Stomach (tissue), 9 donors: Measurements from ENCODE around the gene KIF3B. TPM values are rescaled to one million over a fixed set of nuclear protein-coding genes. Genes with fewer than 3 reads are reported as not detected.
"Not testable (repeated sequence)": the region's sequence is repeated elsewhere in the genome, so short reads cannot be mapped to it uniquely, and the experiment has no call there.

Experiments used
- DNase-seq, 2 donors: peaks; one replicate each; pipeline versions ENCODE4 v3.0.0 to v3.0.0-alpha.2; 2013 to 2019
- H3K27ac ChIP-seq, 5 donors: fragments of 200-600 bp in 4 of 5; sonication (generic) in 4 of 5; one replicate each; pipeline ENCODE4 v1.5.1; 2013 to 2019; ENCODE audit warnings: mild to moderate bottlenecking in 1 of 5, moderate library complexity in 1 of 5
- H3K27me3 ChIP-seq, 3 donors: fragments of 200-600 bp; sonication (generic); one replicate each; pipeline ENCODE4 v1.5.1; 2017 to 2019; ENCODE audit warnings: mixed run types in 1 of 3
- H3K36me3 ChIP-seq, 4 donors: fragments of 200-600 bp; sonication (generic); 1 replicate in 3 of 4; 2 replicates in 1 of 4; pipeline ENCODE4 v1.5.1; 2016 to 2019
- H3K4me1 ChIP-seq, 4 donors: fragments of 200-600 bp; sonication (generic); one replicate each; pipeline ENCODE4 v1.5.1; 2016 to 2019
- H3K4me3 ChIP-seq, 4 donors: fragments of 200-600 bp; sonication (generic) in 3 of 4; one replicate each; pipeline ENCODE4 v1.5.1; 2016 to 2019; ENCODE audit warnings: mild to moderate bottlenecking in 1 of 4
- H3K9me3 ChIP-seq, 4 donors: fragments of 200-600 bp; sonication (generic); one replicate each; pipeline ENCODE4 v1.5.1; 2016 to 2019
- CTCF ChIP-seq, 7 experiments: fragments of 450-650 bp in 4 of 7; fragments of 200-600 bp in 3 of 7; sonication (generic) in 3 of 7; IDR thresholded peaks; one replicate each; pipeline ENCODE4 v1.5.1; 2016 to 2019; ENCODE audit warnings: antibody characterized with exemption in 7 of 7, control low read depth in 2 of 7, mild to moderate bottlenecking in 1 of 7
- EP300 ChIP-seq: sonication (generic); formaldehyde crosslinking; IDR thresholded peaks from one replicate; pipeline ENCODE4 v1.6.1; 2017; ENCODE audit warnings: antibody characterized with exemption
- POLR2A ChIP-seq, 4 donors: fragments of 450-650 bp; IDR thresholded peaks; one replicate each; pipeline ENCODE4 v1.6.1; 2016; ENCODE audit warnings: antibody characterized with exemption in 4 of 4, control low read depth in 2 of 4, mild to moderate bottlenecking in 1 of 4, moderate library complexity in 1 of 4
- POLR2AphosphoS5 ChIP-seq, 3 donors: sonication (generic); formaldehyde crosslinking; IDR thresholded peaks; one replicate each; pipeline ENCODE4 v1.6.1; 2016; ENCODE audit warnings: antibody characterized with exemption in 3 of 3
- WGBS, 5 donors: extraction: QIAGEN DNeasy Blood & Tissue Kit in 3 of 5; methylation state at CpG; one replicate each; pipeline versions ENCODE4 v1.1.5 to v1.1.7; 2013 to 2018; 5-methylcytosine and 5-hydroxymethylcytosine counted together
- intact Hi-C: fragments of 100-400 bp; cut with DNase I; formaldehyde crosslinking; loops from one replicate; pipeline ENCODE4 v1.15.1; 2023; ENCODE audit warnings: low total_unique reads
- polyA plus RNA-seq, 3 donors: library from polyadenylated mRNA; stranded (reverse); fragments of 200-250 nt; gene quantifications; one replicate each; pipeline ENCODE4 v1.2.3, GENCODE V29; 2013
- total RNA-seq, 5 donors: library from RNA; depleted of rRNA; stranded (reverse); fragments of >200 nt; gene quantifications; one replicate each; pipeline versions ENCODE4 v1.1.0 to v1.2.3, GENCODE V29; 2014 to 2016
- donor health status: healthy with polysubstance abuse.
- donor health status: Bipolar disorder and iron deficiency.
- donor health status: healthy.

KIF3B gene
- total and polyA plus RNA-seq, 8 donors, result 5.3 to 29.1 (median 21.0) TPM

- H3K27me3 ChIP-seq, result no peaks in the 10 kb centered on the region
- H3K4me3 ChIP-seq, result no peak overlapping the region
- DNase-seq, result no peak
- H3K9me3 ChIP-seq, result no peaks in the 10 kb centered on the region
- H3K36me3 ChIP-seq, result no peaks in the 10 kb centered on the region
- H3K27ac ChIP-seq, result no peak overlapping the region
- peaks cover 13 to 17% (median 16%) of the 10 kb centered on the region in 4 donors for H3K4me1 ChIP-seq
- TF ChIP-seq POLR2AphosphoS5 (IDR thresholded peaks at IDR 0.05), result no peak
- TF ChIP-seq EP300, result no peak
- no peak for TF ChIP-seq CTCF (IDR thresholded peaks at IDR 0.05)
- TF ChIP-seq POLR2A (IDR thresholded peaks at IDR 0.05), result no peak
- intact Hi-C loops, result no loop called here
- WGBS, 5 donors, result 88 to 94% (median 90%) methylated on average over 6 of the region's 6 CpGs
Measured at GRCh38 chr20:32353848-32354496, 76.5 kb downstream of the KIF3B start.

- no peak overlapping the region for H3K27ac ChIP-seq
- intact Hi-C loops, result no loop called here
Measured at GRCh38 chr20:32354592-32355416, 77.4 kb downstream of the KIF3B start.

GRCh38 chr20:32355417-32355841 lies 78.0 kb downstream of the KIF3B start:
- H3K4me3 ChIP-seq, result no peak overlapping the region
- H3K4me1 ChIP-seq, result peaks cover 17 to 29% (median 24%) of the 10 kb centered on the region in 4 donors
- H3K27me3 ChIP-seq, result no peaks in the 10 kb centered on the region
- no peak for TF ChIP-seq POLR2A (IDR thresholded peaks at IDR 0.05)
- no peak for TF ChIP-seq POLR2AphosphoS5 (IDR thresholded peaks at IDR 0.05)
- no peak for TF ChIP-seq CTCF (IDR thresholded peaks at IDR 0.05)
- no peak for TF ChIP-seq EP300
- H3K27ac ChIP-seq, result no peak overlapping the region
- WGBS, 5 donors, result 79 to 91% (median 83%) methylated on average over 6 of the region's 6 CpGs
- intact Hi-C loops, result no loop called here
- H3K9me3 ChIP-seq, result no peaks in the 10 kb centered on the region
- no peaks in the 10 kb centered on the region for H3K36me3 ChIP-seq
- no peak for DNase-seq

More at GRCh38 chr20:32354592-32355416, 77.4 kb downstream of the KIF3B start:
- Histone ChIP-seq H3K4me3 (no peak overlapping the region), H3K4me1 (peaks cover 15 to 23% (median 19%) of the 10 kb centered on the region in 4 donors), H3K9me3 (no peaks in the 10 kb centered on the region), H3K27me3 (no peaks in the 10 kb centered on the region), H3K36me3 (no peaks in the 10 kb centered on the region)
- no peak for TF ChIP-seq POLR2AphosphoS5 (IDR thresholded peaks at IDR 0.05)
- TF ChIP-seq CTCF (IDR thresholded peaks at IDR 0.05), result no peak
- no peak for TF ChIP-seq POLR2A (IDR thresholded peaks at IDR 0.05)
- no peak for TF ChIP-seq EP300
- WGBS, 5 donors, result 37 to 48% (median 41%) methylated on average over 2 of the region's 2 CpGs
- no peak for DNase-seq

GRCh38 chr20:32355907-32356621 lies 78.6 kb downstream of the KIF3B start:
- H3K27me3 ChIP-seq, DNase-seq, H3K9me3 ChIP-seq, H3K36me3 ChIP-seq, H3K4me3 ChIP-seq, intact Hi-C loops: not testable (repeated sequence)
- peak overlapping the region in 4 of 5 donors; percentile 96 to 98 (median 97) for H3K27ac ChIP-seq
- peaks cover 23 to 35% (median 30%) of the 10 kb centered on the region in 4 donors for H3K4me1 ChIP-seq
- 77 to 87% (median 83%) methylated on average over 7 of the region's 7 CpGs for WGBS, 5 donors
